T follicular helper cell (primary cell): ENCODE measurements around the gene CEBPA.

Experiments
- DNase-seq: peaks from one replicate; pipeline ENCODE4 v3.0.0-alpha.2; 2020; ENCODE audit warnings: low read depth
- total RNA-seq, 2 experiments: gene quantifications; one replicate each; lab custom pipeline; 2026; lab: John Stamatoyannopoulos, UW

CEBPA gene
- 2.0 to 2.9 reads per million in 2 experiments for total RNA-seq

GRCh38 chr19:33302175-33302973, at the start of gene CEBPA:
CEBPA (minus strand) TSS chr19:33302534; CDS start chr19:33302414, 120 bp downstream.
- peak; percentile 9 for DNase-seq

- no peak for DNase-seq
These were observed 48.4 kb upstream of the CEBPA start for GRCh38 chr19:33350538-33351309.

- no peak for DNase-seq
These were observed 47.3 kb upstream of the CEBPA start for GRCh38 chr19:33349319-33350289.

GRCh38 chr19:33348301-33349010, 46.1 kb upstream of the CEBPA start:
- no peak for DNase-seq

GRCh38 chr19:33347300-33347699, 45.0 kb upstream of the CEBPA start:
- no peak for DNase-seq

- DNase-seq, result no peak
These were observed 44.3 kb upstream of the CEBPA start for GRCh38 chr19:33346665-33347064.

- no peak for DNase-seq
These were observed 42.8 kb upstream of the CEBPA start for GRCh38 chr19:33345163-33345562.

- no peak for DNase-seq
These were observed 42.2 kb upstream of the CEBPA start for GRCh38 chr19:33344573-33344925.

- DNase-seq, result no peak
These were observed 41.7 kb upstream of the CEBPA start for GRCh38 chr19:33343859-33344572.

GRCh38 chr19:33343301-33343700, 41.0 kb upstream of the CEBPA start:
- no peak for DNase-seq

- no peak for DNase-seq
These were observed 38.7 kb upstream of the CEBPA start for GRCh38 chr19:33340991-33341390.

GRCh38 chr19:33339016-33339984, 37.0 kb upstream of the CEBPA start:
- no peak for DNase-seq

- DNase-seq, result no peak
These were observed 33.1 kb upstream of the CEBPA start for GRCh38 chr19:33335446-33335845.

- no peak for DNase-seq
These were observed 31.9 kb upstream of the CEBPA start for GRCh38 chr19:33334271-33334670.

GRCh38 chr19:33333642-33334041, 31.3 kb upstream of the CEBPA start:
- DNase-seq, result no peak

GRCh38 chr19:33333151-33333550, 30.8 kb upstream of the CEBPA start:
- DNase-seq, result no peak

- DNase-seq, result no peak
These were observed 29.9 kb upstream of the CEBPA start for GRCh38 chr19:33332248-33332647.

- no peak for DNase-seq
These were observed 27.4 kb upstream of the CEBPA start for GRCh38 chr19:33329736-33330135.

- DNase-seq, result no peak
These were observed 26.7 kb upstream of the CEBPA start for GRCh38 chr19:33329060-33329459.

- no peak for DNase-seq
These were observed 23.6 kb upstream of the CEBPA start for GRCh38 chr19:33325920-33326319.
